GM19035 (cell line): ENCODE measurements around the gene ARHGAP10.

Experiments
- ATAC-seq: cut with Tn5 transposase; IDR thresholded peaks from one replicate; pipeline ENCODE4 v1.9.1; 2021; ENCODE audit not compliant: unreplicated experiment

ARHGAP10 gene

DNA sequence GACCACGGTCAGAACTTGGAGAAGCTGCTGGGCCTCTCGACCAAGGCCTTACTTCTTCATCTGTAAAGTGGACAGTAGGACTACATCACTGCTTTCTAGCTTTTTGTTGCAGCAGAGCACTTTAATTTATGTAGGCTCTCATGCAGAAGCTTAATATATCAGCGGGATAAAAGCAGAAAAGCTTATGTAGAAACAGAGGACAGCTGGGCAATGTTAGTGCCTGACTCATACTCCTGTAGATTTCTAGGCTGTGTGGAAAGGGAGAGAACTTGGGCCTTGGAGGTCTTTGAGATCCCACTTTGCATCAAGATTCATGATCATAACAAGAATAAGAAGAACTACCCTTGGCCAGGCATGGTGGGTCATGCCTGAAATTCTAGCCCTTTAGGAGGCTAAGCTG lies 91.2 kb downstream of the ARHGAP10 start:
- no peak for ATAC-seq

DNA sequence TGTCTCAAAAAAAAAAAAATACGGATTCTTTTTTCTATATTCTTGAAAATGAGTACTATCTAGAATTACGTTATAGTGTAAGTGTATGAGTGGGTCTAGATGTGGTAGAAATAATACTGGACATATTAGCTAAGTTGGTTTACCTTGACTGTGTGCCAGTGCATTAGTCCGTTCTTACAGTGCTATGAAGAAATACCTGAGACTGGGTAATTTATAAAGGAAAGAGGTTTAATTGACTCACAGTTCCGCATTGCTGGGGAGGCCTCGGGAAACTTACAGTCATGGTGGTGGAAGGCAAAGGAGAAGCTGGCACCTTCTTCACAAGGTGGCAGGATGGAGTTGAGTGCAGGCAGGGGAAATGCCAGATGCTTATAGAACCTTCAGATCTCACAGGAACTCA lies 92.4 kb downstream of the ARHGAP10 start:
- ATAC-seq, result no peak

DNA sequence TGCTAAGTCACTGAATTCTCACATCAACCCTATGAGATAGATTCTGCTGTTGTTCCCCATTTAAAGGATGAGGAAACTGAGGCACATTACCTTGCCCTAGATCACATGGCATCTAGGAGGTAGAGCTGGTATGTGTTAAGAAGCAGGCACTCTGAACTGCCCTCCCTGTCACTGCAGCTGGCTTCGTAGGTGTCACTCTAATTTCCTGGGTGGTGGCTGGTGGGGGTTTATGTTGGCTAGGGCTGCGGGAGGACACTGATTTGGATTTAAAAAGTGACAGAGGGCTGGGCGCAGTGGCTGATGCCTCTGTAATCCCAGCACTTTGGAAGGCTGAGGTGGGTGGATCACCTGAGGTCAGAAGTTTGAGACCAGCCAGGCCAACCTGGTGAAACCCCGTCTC lies 93.0 kb downstream of the ARHGAP10 start:
- ATAC-seq, result no peak

DNA sequence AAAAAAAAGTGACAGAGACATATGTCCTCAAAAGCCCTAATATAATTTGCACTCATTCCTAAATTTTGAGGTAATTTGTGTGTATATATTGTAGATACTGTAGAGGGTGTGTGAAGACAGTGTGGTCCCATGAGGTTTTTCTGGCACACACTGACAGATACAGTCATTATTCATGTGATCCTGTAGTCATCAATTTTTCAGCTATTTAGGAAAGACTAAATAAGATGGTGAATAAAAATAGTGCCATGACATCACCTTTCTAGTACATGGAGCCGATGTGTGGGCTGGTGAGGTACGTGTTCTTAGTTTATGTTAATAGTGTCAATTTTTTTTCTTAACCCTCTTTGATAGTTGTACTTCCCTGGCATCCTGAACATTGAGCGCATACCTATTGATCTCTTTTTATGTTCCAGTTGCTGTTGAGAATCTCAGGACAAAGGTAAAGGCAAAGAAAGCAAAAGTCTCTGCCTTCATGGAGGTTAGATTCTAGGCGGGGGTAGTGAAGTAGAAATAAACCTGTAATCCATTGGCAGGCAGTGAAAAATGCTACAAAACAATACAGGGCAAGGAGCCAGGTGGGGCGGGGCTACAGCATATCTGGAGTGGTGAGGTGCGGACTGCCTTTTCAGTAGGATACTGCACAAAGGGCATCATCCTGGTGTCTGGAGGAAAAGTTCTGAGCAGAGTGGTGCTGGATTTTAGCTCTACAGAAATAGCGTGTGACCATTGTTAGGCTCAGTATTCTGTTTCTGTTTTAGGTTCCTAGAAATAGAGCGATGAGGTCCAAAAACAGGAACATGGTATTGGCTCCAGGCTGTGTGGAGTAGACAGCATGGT lies 93.8 kb downstream of the ARHGAP10 start:
- ATAC-seq, result no peak

DNA sequence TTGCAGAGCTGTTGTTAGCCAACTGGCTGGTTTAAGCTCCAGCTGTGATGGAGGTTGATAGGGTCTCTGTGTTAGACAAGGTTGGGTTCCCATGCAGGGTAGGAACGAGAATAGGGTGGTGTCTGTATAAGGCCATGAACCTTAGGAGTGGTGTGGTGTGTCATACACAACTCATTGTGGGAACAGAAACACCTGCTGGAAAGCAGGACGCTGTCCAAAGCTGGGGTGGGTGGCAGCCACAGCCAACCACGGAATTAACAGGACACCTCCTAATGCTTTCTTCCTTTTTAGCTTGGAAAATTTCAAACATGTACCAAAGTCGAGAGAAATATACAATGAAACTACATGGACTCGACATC lies 94.4 kb downstream of the ARHGAP10 start:
- no peak for ATAC-seq

DNA sequence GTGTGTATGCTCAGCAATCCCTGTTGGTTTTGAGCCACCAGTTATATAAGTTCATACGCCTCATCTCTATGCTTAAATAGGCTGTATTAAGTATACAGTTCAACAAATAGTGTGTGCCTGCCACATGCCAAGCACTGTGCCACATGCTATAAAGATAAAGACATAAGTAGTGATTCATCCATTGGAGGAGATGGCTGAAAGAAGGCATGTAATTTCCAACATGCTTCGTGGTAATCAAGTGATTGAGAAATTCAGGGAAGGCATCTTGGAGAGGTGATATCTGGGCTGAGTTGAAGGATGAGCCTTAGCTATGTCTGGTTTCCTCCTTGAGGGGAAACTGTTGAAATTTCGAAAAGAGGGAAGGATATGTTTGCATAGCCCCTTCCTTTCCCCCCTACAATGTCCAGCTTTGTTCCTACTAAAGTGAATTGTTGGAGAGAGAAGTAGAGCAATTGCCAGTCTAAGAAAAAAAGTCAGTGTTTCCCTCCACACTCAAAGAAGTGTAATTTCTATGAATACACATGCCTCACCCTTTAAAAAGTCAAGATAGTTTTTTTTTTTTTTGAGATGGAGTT lies 96.5 kb downstream of the ARHGAP10 start:
- no peak for ATAC-seq

DNA sequence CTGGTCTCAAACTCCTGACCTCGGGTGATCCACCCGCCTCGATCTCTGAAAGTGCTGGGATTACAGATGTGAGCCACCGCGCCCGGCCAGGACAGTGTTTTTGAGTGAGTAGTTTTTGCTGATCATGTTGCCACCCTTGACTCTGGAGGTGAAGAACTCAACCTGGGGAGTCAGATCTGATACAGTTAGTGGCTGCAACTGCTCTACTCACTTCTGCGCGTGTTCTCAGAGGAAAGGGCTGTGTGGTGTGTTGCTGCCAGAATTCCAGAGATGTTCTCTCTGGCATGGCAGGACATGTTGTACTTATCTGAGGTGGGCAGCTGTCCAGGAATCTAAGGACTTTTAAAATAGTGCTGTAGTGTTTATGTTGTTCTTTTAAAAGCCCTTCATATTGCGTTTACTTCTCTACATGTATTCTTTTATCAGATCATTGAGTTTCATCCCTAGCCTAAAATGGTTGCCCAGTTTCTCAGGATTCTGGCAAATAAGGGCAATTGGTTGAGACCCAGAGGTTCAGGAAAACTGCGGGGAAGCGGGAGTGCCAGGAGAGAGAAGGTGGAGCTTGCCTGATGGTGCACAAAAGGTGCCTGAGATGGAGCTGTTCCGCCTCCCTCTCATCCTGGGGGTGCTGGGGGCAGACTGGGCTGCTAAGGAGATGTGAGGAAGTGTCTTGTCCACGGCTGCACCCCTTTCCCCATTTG lies 97.7 kb downstream of the ARHGAP10 start:
- ATAC-seq, result no peak

DNA sequence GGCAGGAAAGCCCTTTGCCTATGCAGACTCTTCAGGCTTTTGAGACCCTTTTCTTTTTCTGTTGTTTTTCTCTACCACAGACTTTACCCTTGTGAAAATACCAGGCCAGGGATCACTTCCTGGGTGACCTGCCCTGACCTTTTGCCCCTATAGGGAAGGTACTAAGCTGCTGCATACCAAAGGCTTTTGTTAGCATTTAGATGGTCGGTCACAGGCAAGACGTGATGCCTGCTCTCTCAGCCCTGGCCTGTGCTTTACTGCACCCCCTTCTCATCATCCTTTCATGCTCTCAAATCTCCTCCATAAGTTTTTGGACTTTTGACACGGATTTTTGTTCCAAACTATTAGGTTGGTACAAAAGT lies 98.2 kb downstream of the ARHGAP10 start:
- ATAC-seq, result no peak

DNA sequence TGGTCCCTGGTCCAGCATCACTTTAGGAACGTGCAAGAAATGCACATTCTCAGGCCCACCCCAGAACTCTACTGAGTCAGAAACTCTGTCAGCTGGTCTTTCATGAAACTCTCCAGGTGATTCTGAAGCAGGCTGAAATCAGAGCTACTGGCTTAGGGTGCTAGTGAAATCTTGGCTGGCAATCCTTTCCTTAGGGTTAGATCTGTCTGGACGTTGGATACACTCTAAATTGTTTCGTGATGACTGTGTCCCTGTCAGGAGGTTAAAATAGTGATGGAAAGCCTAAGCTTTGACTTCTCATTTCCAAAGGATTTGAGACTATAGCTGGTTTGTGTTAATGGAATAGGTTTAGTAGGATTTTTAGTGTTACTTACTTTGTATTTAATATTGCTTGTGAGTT lies 99.1 kb downstream of the ARHGAP10 start:
- no peak for ATAC-seq

DNA sequence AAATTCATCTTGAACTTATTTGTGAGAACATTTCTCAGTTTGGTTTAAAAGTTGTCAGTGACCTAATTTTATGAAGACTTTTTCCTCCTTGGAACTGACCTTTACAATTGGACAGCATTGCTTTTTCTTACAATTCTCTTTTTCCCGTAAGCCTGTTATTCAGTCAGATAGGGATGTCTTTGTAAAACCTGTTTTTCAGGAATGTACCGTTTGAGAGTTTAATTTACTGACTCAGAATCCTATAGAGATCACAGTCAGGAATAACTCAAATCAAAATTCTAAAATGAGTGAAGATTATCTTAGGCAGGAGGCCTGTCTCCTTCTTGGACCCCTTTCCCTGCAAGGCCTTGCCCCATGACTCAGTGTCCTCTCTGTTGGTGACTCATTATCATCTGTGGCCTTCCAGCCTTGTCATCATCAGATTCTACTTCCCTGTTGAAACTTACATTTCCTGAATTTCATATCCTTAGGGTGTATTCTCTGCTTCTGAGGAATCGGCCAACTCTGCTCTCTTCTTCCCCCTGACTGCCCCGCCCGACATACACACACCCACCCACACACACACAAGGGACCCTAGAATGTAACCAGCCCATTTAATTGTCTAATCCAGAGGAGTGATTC lies 99.8 kb downstream of the ARHGAP10 start:
- ATAC-seq, result no peak

DNA sequence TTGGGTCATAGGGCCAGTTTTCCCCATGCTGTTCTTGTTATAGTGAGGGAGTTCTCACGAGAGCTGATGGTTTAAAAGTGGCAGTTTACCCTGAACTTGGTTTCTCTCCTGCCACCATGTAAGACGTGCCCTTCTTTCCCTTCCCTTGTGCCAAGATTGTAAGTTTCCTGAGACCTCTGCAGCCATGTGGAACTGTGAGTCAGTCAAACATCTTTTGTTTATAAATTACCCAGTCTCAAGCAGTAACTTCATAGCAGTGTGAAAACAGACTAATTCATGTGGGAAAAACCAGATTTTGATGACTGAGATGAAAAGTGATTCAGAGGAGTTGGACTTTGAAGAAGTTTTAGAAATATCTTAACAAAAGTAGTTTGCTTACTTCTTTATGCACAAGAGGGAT lies 101.4 kb downstream of the ARHGAP10 start:
- no peak for ATAC-seq

DNA sequence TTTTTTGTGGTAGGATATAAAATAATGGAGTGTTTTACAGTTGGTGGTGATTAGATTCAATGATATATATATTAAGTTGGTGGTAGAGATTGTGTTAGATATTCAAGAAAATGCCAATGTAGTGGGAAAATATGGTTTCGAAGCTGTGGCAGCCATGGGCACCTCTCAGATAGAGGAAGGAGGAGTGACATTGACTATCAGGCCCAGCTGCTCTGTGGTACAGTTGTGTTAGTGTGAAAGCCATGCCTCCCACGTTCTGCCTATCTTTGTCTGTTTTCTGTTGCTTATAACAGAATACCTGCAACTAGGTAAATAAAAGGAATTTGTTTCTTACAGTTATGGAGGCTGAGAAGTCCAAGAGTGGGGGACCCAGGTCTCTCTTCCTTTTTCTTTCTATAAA lies 101.9 kb downstream of the ARHGAP10 start:
- ATAC-seq, result no peak

DNA sequence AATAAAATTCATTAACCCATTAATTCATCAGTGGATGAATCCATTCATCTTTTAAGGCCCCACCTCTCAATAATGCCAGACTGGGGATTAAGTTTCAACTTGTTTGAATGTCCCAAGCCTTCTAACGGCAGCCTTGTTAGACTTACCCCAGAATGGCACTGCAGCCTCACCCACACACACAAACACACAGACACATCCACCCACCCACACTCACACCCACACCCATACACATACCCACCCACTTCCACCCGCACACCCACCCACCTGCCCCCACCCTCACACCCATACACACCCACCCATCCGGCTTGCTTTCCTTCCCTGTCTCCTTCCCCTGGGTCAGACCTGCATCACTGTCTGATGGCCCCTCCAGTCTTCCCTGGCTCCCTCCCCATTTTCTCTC lies 102.6 kb downstream of the ARHGAP10 start:
- ATAC-seq, result no peak

DNA sequence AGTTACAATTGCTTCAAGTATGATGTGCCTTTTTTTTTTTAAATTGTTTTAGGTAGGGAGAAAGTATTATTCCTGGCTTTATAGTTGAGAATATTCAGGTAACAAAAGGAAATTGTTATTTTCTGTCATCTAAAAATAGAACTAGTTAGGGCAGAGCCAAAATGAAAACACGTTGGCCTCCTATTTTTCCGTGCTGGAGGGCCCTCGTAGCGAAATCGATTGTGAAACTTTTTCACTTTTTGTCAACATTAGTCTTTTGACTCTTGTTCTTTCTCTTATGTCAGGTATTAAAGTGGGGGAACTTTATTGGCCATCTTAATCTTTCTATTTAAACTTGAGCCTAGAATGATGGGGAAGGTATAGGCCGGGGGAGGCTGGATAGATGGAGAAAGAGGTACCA lies 104.9 kb downstream of the ARHGAP10 start:
- no peak for ATAC-seq

DNA sequence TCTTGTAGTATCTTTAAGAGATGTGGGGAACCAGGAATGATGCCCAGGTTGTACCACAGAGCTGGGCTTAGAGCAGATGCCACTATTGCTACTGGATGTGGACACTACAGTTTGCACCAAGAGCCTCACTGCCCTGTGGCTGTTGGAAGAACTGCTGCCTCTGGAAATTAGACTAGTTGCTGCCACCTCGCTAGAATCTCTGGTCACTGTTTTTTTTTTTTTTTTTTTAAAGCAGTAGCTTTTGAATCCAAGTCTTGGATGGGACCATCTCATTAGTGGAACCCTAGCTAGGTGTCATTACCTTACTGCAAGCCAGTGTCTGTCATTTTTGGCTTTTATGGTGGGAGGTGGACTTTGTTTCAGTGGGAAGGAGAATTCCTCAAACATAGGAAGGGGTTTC lies 105.5 kb downstream of the ARHGAP10 start:
- no peak for ATAC-seq

DNA sequence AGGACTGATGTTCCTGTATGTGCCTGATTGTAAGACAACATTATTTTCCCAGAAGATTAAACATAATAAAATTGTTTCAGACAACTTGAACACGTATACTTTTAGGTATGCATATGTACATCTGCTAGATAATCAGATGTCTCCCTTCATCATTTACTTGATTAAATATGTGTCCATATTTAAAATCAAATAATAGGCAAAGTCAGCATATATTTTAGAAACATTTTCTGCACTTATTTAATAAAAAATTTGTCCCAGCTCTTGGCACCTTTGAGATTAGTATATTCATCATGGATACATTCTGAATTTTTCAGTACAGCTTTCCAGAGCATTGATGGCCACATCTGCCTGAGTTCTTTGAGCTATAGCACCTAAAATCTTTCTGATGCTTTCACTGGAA lies 106.0 kb downstream of the ARHGAP10 start:
- no peak for ATAC-seq

DNA sequence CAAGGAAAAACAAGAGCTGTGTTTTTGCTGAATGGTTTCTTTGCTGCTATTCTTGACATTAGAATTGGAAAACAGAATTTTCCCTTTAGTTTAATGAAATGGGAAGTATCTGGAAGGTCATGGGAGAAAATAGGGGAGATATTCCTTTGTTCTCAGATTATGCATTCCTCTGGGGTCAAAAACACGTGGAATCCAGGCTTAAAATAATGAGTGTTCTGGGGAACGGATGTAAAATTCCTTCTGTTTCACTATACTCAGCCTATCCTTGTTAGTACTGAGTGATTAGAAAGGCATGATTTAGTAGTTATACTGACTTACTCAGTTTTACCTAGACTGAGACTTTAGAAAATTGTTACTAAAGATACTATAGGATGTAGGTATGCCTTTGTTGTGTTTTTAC lies 107.3 kb downstream of the ARHGAP10 start:
- no peak for ATAC-seq

DNA sequence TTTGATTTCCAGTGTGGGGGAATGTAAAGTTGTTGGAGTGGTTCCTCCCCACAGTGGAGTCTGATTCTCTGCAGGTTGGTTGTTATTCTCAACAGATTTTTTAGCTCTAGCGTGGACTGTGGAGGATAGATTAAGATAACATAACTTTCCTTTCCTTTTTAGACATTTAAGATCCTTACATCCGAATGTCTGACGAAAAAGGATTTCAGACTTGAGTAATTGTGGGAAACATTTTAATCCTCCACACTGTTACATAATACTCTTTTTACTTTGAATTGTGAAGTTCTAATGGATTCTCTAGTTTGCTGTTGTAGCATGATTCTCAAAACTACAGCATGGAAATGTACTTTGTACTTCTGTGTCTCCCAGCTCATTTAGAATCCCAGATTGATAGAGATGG lies 107.8 kb downstream of the ARHGAP10 start:
- ATAC-seq, result no peak

DNA sequence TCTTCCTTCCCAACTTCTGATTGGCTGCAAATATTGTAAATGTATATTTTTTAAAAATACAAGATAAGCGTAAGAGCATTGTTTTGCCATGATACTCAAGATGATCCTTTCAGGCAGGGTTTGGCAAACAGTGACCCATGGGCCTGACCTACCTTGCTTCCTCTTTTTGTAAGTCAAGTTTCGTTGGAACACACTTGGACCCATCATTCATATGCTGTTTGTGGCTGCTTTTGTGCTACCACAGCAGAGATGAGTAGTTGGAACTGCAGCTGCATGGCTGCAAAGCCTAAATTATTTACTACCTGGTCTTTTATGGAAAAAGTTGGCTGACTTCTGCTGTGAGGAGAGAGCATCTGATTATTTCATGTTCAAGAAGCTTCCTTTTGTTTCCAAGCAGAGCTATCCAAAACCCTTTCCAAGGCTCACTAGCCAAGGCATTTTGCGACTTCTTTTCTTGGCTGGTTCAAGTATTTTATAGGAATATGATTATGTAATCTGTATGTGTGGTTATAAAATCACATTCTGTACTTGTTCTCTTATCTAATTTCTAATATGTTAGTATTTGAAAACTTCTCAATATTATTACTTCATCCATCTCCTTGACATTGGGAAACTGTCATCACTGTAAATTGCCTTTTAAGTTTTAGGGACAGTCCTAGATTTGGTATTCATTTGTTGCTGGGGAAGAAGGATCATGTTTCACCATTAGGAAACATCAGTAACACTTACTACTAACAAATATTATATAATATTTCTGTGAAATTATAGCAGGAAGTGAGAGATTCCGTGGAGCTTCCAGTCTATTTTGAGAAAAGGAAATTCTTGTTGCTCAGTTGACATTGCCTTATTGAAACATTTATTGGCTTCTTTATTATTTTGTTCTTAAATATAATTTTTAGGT lies 109.2 kb downstream of the ARHGAP10 start:
- ATAC-seq, result peak; percentile 53

DNA sequence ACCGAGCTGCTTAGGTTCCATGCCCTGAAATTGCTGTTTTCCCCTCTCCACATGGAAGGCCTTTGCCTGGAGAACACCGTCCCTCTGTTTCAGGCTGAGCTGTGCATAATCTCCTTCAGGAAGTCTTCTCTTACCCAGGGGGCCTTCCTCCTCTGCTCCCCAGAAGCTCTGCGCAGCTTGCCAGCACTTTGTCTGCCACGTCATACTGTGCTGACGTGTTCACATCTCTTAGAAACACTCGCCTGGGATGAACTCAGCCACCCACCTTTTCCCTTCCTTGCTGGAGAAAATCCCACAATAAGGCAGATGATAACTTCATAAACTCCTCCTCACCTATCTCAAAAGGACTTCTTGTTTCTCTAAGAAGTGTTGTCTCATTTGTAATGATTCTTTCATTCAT lies 110.7 kb downstream of the ARHGAP10 start:
- no peak for ATAC-seq

DNA sequence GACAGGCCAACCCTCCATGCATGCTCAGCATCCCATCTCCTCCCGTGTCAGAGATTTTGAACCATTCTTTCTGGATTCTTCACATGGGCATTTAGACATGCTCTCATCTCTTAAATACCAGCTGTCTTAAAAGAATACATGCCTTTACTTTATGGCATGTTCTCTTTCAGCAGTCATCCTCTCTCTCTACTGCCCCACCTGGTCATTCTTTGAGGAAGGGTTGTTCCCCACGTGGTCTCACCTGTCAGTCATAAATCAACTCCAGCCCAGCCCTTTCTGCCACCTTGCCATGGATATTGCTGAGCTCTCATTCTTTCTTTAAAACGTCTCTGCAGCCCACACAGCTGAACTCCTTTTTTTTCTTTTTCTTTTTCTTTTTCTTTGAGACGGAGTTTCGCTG lies 111.3 kb downstream of the ARHGAP10 start:
- ATAC-seq, result no peak
